Stimulated activated CD8-positive, alpha-beta memory T cell treated with anti-CD3 and anti-CD28 coated beads, Interleukin-4, amount 100 ng/mL, for 1 hour (primary cell): Measurements from ENCODE around the gene MRGPRG.

ENCODE experiments used
- DNase-seq, 2 donors: peaks; one replicate each; pipeline ENCODE4 v3.0.0-alpha.2; 2020; ENCODE audit warnings: low read depth in 2 of 2, low spot score in 1 of 2

Gene MRGPRG

DNA sequence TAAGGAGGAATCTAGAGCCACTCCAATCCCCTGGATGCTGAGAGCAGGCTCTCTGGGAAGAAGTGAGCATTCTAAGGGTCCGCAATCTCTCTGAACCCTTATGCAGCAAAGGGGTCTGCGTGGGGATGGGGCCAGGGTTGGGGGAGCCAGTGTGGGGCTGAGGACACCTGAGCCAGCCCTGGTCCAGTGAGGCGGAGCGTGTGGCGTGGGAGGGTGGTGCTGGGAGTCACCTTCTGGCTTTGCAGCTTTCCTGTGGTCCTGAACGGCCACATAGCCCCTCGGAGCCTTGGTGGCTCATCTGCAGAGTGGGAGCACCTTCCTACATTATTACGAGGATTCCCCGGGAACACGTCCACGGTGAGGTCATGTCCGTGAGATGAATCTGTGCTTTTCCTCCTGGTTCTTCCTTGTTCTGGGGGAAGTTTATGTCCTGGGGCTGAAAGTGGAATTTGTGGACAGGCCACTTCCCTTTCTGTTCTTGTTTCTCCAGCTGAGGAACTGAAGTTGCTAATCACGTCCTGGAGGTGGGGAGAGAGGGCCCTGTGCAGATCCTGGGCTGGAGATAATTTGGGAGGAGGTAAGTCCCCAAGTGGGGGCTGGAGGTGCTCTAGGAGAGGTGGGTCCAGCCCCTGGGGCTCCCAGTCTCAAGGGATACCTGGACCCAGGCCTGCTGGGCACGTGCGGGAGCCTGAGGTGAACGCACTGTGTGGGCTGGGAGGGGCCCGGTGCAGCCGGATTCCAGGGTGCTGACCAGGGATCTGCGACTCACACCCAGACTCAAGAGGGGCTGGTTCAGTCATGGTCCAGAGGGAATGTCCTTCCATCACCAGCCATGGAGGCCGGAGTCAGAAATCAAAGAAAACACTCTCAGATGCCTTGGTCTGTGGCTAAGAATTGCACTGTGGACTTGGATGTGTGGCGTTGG, 7.5 kb upstream of the MRGPRG start:
- no peak for DNase-seq

DNA sequence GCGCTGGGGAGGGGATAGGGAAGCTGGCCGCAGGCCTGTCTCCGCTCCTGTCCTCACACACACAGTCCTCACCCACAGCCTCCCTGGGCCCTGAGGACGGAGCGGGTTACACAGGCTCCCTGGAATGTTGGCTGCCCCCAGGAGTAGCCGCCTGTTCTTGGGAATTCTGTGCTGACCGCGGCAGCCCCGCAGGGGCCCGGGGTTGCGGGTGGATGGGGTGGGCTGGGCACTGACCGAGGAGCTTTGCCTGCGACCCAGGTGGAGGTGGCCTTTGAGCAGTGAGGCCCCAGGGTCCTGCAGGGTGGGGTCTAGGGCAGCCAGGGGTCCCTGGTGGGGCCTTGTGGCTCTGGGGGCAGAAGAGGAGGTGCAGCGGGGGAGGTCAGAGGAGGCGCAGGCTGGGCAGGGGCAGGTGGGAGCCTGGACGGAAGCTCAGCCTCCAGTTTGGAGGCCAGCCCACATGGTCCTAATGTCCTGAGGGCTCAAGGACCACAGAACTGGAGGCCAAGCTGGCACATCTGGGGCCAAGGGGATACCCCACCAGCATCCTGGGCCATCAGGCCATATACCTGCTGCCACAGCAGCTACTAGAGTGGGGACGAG, 6.6 kb upstream of the MRGPRG start:
- DNase-seq = no peak

DNA sequence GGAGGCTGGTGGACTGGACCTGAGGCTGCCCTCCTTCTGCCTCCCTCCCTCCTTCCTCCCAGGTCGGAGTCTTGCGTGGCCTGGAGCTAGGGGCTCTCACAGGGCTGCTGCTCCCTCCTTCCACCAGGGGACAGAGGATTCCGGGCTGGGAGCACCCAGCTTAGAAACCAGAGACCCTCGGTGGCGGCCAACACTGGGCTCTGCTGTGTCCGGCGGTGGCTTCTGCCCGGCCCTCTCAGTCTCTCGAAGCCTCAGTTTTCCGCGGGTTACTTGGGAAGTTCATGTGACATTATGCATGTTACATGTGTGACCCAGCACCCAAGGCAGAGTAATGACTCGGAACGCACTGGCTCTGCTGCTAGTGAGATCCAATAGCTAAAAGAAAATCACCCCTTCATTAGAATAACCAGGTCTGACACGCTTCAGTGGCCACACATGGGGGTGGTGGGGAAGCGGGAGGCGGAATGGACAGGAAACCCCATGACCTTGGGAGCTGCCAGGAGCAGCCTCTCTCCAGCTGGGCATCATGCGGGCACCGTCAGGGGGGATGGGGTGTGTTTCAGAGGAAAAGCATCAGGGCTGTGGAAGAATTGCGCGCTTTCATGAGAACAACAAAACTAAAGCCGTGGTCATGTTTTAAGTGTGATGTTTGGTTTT, 5.9 kb upstream of the MRGPRG start:
- no peak for DNase-seq

DNA sequence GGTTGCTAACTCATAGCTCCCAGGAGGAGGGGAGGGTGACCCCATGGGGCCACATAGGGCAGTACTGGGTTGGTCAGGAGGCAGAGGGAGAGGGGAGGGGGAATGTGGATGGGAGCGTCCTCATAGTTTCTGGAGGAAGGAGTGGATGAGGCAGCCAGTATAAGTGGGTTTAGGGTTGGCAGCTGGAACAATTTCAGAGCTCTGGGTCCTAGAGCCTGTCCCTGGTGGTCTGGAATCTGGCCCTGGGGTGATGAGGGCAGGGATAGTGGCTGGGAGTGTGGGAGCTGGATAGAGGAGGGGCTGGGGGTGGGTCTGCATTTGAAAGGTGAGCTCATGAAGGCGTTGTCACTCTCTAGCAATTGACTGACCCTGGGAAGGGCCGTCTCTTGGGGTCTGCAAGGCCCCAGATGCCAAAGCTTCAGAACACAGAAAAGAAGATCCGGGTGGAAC, 5.3 kb upstream of the MRGPRG start:
- DNase-seq = no peak

GRCh38 chr11:3222941-3223915, 4.6 kb upstream of the MRGPRG start:
- DNase-seq = no peak

DNA sequence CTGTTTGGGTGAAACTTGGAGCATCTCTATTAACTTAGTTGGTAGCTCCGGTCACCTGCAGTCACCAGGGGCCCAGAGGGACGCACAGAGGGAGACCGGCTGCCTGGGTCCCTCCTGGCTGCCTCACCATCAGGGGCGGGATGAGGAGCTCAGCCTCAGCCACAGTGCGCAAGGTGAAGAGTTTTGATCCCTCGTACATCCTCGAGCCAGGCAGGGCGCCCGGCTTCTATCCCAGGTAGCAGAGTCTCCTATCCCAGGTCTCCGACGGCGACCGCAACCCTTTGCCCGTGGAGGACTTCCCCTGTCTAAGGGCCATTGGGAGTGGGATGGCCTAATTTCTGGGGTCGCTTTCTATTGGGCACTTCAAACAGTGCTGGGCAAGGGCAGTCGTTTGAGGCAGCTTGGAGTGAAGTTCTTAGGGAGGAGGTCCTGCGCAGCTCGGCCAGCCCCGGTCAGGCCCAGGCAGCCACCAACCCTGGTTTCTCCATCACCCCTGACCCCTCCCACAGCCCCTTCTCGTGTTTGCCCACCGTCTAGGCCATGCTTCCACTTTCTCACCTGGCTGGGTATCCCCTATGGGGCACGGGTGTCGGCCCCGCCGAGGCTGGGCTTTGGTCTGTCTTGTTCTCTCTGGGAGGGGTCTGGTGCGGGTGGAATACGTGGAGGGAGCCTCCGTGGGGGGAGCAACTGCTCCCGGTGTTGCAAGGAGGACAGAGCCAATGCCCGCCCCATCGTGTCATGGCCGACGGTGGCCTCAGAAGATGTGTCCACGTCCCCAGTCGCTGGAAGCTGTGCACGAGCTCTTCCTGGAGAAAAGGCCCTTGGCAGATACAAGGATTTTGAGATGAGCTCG, 3.6 kb upstream of the MRGPRG start:
- no peak for DNase-seq

GRCh38 chr11:3221408-3222002, 2.9 kb upstream of the MRGPRG start:
- DNase-seq = no peak

DNA sequence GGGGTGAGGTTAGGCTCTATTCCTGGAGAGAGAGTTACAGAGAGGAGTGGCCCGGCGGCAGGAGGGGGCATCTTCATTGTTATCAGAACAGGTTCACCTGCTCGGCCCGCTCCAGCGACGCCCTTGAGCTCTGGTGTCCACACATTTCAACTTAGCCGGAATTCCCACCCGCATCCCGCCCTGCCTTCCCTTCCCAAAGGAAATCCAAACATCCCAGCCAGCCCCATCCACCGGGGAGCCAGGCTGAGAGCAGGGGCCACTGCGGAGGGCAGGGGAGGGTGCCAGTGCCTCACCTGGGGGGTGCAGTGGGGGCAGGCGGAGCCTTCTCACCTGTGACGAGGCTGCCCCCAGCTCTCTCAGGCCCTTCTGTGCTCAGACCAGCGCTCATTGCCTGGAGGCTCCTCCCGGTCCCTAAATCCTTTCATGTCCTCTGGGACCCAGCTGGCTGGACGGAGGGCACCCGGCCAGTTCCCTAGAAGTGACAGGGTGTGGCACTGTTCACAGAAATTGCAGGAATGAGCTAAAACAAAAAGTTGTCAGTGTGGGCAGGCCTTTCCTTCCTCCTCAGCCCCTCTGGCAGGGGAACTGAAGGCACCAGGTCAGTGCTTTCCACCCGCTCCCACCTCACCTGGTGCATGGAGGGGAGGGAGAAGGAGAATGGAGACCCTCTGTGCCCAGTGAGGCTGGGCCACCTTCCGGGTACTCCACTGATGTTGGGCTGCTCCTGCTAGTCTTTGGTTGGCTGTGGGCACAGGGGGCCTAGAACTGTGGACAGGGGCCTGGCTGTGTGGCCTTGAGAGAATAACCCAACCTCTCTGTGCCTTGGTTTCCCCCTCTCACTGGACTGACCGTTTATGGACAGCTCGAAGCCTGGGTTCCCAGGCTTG, 2.2 kb upstream of the MRGPRG start:
- DNase-seq = no peak

DNA sequence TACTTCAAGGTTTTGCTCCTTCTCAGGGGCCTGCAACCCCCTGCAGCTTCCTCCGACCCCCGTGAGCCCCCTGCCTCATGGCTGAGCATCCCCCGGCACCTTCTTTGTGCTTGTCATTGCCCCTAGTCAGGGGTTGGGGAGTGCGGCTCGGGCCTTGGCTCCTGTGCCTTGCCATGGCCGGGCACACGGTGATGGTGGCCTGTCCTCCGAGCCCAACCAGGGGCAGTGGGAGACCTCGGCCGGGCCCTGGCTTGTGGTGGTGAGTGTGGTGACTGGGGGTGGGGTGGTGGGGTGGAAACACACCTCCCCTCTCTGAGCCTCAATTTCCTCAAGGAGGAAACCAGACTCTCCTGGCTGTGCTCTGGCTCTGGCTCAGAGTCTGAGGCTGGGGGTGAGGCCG, 1.5 kb upstream of the MRGPRG start:
- DNase-seq = no peak

GRCh38 chr11:3219281-3219892, 774 bp upstream of the MRGPRG start:
- DNase-seq = no peak

- no peak for DNase-seq
These were observed 663 bp downstream of the MRGPRG start for GRCh38 chr11:3217818-3218482.

GRCh38 chr11:3216027-3216525, 2.5 kb downstream of the MRGPRG start:
- no peak for DNase-seq

- DNase-seq = no peak
These were observed 3.1 kb downstream of the MRGPRG start for GRCh38 chr11:3215346-3216026.

DNA sequence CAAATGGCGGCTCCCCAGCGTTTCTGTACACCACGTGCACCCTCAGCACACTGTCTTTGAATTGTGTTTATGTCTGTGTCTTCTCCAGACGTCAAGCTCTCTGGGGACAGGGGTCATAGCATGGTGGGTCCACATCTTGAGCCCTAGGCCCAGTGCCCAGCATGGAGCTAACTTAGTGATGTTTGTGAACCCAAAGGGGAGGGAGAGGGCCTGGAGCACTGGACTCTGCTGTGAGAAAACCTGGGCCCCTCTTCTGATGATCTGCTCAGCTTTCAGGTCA, 4.3 kb downstream of the MRGPRG start:
- no peak for DNase-seq

DNA sequence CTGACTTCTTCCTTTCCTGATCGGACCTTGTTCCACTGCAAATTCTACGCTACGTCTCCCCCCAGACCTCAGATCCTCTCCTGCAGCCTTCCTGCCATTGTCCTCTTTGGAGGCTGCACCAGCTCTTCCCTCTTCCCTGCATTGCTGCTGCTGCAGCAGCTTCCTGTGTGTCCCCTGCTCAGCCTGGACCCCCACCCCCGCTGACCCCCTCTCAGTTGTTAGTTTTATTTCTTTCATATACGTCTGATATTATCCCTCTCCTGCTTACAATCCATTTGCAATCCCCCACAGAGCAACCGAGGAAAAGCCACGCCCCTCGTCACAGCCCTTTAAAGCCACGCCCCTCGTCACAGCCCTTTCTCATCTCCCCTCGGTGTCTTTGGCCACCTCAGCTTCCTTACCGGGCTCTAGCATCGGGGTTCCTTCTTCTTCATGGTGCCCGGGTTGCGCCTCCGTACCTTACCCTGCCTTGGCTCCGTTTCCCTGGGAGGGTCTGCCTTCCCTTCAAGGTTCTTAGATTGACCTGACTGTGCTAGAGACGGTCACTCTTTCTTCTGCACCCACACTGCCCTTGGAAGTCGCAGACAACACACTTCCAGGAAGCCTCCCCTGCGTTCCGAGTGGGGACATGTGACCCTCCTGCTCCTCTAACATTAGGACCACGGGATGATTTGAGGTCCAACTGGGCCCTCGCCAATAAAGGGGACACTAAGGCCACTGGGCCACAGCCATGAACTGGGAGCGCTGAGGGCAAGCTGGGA, 4.8 kb downstream of the MRGPRG start:
- DNase-seq = no peak

GRCh38 chr11:3208272-3208671, 10.3 kb downstream of the MRGPRG start:
- DNase-seq = no peak
